GM06990 (cell line): ENCODE results near the gene SHE.

Experiments used
- DNase-seq: peaks from one replicate; pipeline ENCODE4 v3.0.0-alpha.2; 2011; ENCODE audit not compliant: insufficient read length; ENCODE audit errors: extremely low read depth
- H3K27me3 ChIP-seq: replicated peaks from 2 replicates; pipeline ENCODE4 v1.6.0; 2011; ENCODE audit warnings: low read length; ENCODE audit not compliant: control insufficient read depth, insufficient read depth
- H3K36me3 ChIP-seq: 2 replicates; pipeline ENCODE4 v1.5.1; 2011; ENCODE audit warnings: low read length; ENCODE audit not compliant: control insufficient read depth, insufficient read depth
- H3K4me3 ChIP-seq: replicated peaks from 2 replicates; pipeline ENCODE4 v1.5.1; 2011; ENCODE audit warnings: low read depth, mild to moderate bottlenecking, control low read depth, low read length
- CTCF ChIP-seq: IDR thresholded peaks from 2 replicates; pipeline ENCODE4 v1.5.1; 2011; ENCODE audit warnings: low read length, control low read depth, mild to moderate bottlenecking, inconsistent platforms; ENCODE audit not compliant: insufficient read depth, poor library complexity, severe bottlenecking

The SHE gene

GRCh38 chr1:154497026-154497806, 5.0 kb downstream of the SHE start:
- Histone ChIP-seq H3K27me3 (no peaks in the 10 kb centered on the region; the same call in 1 of the 2 replicates), H3K4me3 (no peak overlapping the region), H3K36me3 (no peaks in the 10 kb centered on the region)
- DNase-seq, result peak; percentile 49
- TF ChIP-seq CTCF, result no peak

GRCh38 chr1:154496383-154496782, 5.8 kb downstream of the SHE start:
- no peak for TF ChIP-seq CTCF
- Histone ChIP-seq H3K36me3 (no peaks in the 10 kb centered on the region), H3K27me3 (no peaks in the 10 kb centered on the region; the same call in 1 of the 2 replicates), H3K4me3 (no peak overlapping the region)
- no peak for DNase-seq

GRCh38 chr1:154495496-154496273, 6.5 kb downstream of the SHE start:
- DNase-seq, result no peak
- no peak for TF ChIP-seq CTCF
- H3K27me3 ChIP-seq, result no peaks in the 10 kb centered on the region; the same call in 1 of the 2 replicates
- no peaks in the 10 kb centered on the region for H3K36me3 ChIP-seq
- no peak overlapping the region for H3K4me3 ChIP-seq

GRCh38 chr1:154493276-154493675, 8.9 kb downstream of the SHE start:
- TF ChIP-seq CTCF, result no peak
- DNase-seq, result no peak
- Histone ChIP-seq H3K36me3 (no peaks in the 10 kb centered on the region), H3K4me3 (no peak overlapping the region), H3K27me3 (no peaks in the 10 kb centered on the region; the same call in 1 of the 2 replicates)

- Histone ChIP-seq H3K27me3 (no peaks in the 10 kb centered on the region; the same call in 1 of the 2 replicates), H3K36me3 (no peaks in the 10 kb centered on the region), H3K4me3 (no peak overlapping the region)
- peak; percentile 28 for DNase-seq
- TF ChIP-seq CTCF, result no peak
Measured at GRCh38 chr1:154492115-154492514, 10.1 kb downstream of the SHE start.
